Measurements from ENCODE around the gene MRPL16. TPM values are rescaled to one million over a fixed set of nuclear protein-coding genes. Genes with fewer than 3 reads are reported as not detected.

The MRPL16 gene
- total and polyA plus RNA-seq, 2 experiments from 2014 or later, result 77.4 to 176 TPM

DNA sequence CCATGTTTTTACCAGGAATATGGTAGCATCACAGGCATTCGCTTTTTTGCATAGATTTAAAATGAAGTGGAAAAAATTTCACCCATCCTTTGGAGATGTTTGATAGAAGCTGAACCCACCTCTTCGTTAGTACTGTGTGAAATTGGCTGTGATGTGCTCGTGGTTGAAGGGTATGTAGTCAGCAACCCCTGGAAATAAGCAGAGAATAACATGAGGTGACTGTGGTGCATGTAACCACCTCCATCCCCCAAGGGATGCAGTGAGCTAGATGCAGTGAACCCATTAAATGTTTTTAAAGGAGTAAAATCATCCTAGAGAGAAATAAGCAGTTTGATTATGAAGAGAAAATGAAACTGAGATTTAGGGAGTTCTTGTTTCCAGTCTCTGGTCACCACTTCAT lies 18.8 kb upstream of the MRPL16 start:
- Mint-ChIP-seq H3K4me3 (no peak overlapping the region), H3K27me3 (ENCODE audit: insufficient read depth, low read depth, poor library complexity) (peaks cover 1% of the 10 kb centered on the region), H3K9me3 (no peaks in the 10 kb centered on the region), H3K36me3 (ENCODE audit: low read depth) (no peaks in the 10 kb centered on the region), H3K4me1 (no peaks in the 10 kb centered on the region), H3K27ac (no peak overlapping the region)
- no peak for TF ChIP-seq ZNF114 (CRISPR knock-in tag; IDR thresholded peaks at IDR 0.05)
- no peak for TF ChIP-seq STAT1 (IDR thresholded peaks at IDR 0.05; ENCODE audit: unreplicated experiment)
- TF ChIP-seq, protein P1, sequence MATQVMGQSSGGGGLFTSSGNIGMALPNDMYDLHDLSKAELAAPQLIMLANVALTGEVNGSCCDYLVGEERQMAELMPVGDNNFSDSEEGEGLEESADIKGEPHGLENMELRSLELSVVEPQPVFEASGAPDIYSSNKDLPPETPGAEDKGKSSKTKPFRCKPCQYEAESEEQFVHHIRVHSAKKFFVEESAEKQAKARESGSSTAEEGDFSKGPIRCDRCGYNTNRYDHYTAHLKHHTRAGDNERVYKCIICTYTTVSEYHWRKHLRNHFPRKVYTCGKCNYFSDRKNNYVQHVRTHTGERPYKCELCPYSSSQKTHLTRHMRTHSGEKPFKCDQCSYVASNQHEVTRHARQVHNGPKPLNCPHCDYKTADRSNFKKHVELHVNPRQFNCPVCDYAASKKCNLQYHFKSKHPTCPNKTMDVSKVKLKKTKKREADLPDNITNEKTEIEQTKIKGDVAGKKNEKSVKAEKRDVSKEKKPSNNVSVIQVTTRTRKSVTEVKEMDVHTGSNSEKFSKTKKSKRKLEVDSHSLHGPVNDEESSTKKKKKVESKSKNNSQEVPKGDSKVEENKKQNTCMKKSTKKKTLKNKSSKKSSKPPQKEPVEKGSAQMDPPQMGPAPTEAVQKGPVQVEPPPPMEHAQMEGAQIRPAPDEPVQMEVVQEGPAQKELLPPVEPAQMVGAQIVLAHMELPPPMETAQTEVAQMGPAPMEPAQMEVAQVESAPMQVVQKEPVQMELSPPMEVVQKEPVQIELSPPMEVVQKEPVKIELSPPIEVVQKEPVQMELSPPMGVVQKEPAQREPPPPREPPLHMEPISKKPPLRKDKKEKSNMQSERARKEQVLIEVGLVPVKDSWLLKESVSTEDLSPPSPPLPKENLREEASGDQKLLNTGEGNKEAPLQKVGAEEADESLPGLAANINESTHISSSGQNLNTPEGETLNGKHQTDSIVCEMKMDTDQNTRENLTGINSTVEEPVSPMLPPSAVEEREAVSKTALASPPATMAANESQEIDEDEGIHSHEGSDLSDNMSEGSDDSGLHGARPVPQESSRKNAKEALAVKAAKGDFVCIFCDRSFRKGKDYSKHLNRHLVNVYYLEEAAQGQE (IDR thresholded peaks at IDR 0.05; ENCODE audit: unreplicated experiment), result no peak
- TF ChIP-seq ZNF331 (CRISPR knock-in tag; IDR thresholded peaks at IDR 0.05; ENCODE audit: low read depth), result no peak
- TF ChIP-seq CREB1 (CRISPR knock-in tag; IDR thresholded peaks at IDR 0.05; ENCODE audit: low read depth), result no peak
- no peak for TF ChIP-seq EZH2 (IDR thresholded peaks at IDR 0.05; ENCODE audit: low read depth, unreplicated experiment)
- TF ChIP-seq, protein P2, sequence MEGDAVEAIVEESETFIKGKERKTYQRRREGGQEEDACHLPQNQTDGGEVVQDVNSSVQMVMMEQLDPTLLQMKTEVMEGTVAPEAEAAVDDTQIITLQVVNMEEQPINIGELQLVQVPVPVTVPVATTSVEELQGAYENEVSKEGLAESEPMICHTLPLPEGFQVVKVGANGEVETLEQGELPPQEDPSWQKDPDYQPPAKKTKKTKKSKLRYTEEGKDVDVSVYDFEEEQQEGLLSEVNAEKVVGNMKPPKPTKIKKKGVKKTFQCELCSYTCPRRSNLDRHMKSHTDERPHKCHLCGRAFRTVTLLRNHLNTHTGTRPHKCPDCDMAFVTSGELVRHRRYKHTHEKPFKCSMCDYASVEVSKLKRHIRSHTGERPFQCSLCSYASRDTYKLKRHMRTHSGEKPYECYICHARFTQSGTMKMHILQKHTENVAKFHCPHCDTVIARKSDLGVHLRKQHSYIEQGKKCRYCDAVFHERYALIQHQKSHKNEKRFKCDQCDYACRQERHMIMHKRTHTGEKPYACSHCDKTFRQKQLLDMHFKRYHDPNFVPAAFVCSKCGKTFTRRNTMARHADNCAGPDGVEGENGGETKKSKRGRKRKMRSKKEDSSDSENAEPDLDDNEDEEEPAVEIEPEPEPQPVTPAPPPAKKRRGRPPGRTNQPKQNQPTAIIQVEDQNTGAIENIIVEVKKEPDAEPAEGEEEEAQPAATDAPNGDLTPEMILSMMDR (conservative IDR thresholded peaks at IDR 0.05; ENCODE audit: low read depth in 2 of 2), result no peak
- TF ChIP-seq, protein P3, sequence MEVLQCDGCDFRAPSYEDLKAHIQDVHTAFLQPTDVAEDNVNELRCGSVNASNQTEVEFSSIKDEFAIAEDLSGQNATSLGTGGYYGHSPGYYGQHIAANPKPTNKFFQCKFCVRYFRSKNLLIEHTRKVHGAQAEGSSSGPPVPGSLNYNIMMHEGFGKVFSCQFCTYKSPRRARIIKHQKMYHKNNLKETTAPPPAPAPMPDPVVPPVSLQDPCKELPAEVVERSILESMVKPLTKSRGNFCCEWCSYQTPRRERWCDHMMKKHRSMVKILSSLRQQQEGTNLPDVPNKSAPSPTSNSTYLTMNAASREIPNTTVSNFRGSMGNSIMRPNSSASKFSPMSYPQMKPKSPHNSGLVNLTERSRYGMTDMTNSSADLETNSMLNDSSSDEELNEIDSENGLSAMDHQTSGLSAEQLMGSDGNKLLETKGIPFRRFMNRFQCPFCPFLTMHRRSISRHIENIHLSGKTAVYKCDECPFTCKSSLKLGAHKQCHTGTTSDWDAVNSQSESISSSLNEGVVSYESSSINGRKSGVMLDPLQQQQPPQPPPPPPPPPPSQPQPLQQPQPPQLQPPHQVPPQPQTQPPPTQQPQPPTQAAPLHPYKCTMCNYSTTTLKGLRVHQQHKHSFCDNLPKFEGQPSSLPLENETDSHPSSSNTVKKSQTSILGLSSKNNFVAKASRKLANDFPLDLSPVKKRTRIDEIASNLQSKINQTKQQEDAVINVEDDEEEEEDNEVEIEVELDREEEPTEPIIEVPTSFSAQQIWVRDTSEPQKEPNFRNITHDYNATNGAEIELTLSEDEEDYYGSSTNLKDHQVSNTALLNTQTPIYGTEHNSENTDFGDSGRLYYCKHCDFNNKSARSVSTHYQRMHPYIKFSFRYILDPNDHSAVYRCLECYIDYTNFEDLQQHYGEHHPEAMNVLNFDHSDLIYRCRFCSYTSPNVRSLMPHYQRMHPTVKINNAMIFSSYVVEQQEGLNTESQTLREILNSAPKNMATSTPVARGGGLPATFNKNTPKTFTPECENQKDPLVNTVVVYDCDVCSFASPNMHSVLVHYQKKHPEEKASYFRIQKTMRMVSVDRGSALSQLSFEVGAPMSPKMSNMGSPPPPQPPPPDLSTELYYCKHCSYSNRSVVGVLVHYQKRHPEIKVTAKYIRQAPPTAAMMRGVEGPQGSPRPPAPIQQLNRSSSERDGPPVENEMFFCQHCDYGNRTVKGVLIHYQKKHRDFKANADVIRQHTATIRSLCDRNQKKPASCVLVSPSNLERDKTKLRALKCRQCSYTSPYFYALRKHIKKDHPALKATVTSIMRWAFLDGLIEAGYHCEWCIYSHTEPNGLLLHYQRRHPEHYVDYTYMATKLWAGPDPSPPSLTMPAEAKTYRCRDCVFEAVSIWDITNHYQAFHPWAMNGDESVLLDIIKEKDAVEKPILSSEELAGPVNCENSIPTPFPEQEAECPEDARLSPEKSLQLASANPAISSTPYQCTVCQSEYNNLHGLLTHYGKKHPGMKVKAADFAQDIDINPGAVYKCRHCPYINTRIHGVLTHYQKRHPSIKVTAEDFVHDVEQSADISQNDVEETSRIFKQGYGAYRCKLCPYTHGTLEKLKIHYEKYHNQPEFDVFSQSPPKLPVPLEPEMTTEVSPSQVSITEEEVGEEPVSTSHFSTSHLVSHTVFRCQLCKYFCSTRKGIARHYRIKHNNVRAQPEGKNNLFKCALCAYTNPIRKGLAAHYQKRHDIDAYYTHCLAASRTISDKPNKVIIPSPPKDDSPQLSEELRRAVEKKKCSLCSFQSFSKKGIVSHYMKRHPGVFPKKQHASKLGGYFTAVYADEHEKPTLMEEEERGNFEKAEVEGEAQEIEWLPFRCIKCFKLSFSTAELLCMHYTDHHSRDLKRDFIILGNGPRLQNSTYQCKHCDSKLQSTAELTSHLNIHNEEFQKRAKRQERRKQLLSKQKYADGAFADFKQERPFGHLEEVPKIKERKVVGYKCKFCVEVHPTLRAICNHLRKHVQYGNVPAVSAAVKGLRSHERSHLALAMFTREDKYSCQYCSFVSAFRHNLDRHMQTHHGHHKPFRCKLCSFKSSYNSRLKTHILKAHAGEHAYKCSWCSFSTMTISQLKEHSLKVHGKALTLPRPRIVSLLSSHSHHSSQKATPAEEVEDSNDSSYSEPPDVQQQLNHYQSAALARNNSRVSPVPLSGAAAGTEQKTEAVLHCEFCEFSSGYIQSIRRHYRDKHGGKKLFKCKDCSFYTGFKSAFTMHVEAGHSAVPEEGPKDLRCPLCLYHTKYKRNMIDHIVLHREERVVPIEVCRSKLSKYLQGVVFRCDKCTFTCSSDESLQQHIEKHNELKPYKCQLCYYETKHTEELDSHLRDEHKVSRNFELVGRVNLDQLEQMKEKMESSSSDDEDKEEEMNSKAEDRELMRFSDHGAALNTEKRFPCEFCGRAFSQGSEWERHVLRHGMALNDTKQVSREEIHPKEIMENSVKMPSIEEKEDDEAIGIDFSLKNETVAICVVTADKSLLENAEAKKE (CRISPR knock-in tag; IDR thresholded peaks at IDR 0.05), result no peak
- TF ChIP-seq EZH2phosphoT487 (IDR thresholded peaks at IDR 0.05; ENCODE audit: unreplicated experiment), result no peak
- no peak for TF ChIP-seq ETS1 (IDR thresholded peaks at IDR 0.05)
- TF ChIP-seq JUNB (IDR thresholded peaks at IDR 0.05; ENCODE audit: unreplicated experiment), result no peak
- no peak for TF ChIP-seq POLR2AphosphoS5 (IDR thresholded peaks at IDR 0.05; ENCODE audit: low read depth)
- TF ChIP-seq NANOG (IDR thresholded peaks at IDR 0.05; ENCODE audit: borderline replicate concordance), result no peak
- DNase-seq (ENCODE audit: low spot score), result no peak
- Histone ChIP-seq H3K4me1 (ENCODE audit: insufficient read depth) (no peaks in the 10 kb centered on the region), H3K9me2 (ENCODE audit: insufficient read depth) (no peaks in the 10 kb centered on the region), H3F3A (replicated peaks; ENCODE audit: low read depth) (no peaks in the 10 kb centered on the region), H2AFZ (no peak overlapping the region; the same call in 1 of the 2 replicates), H3K27ac (ENCODE audit: low read depth) (no peak overlapping the region), H4K20me1 (replicated peaks; ENCODE audit: insufficient read depth) (no peaks in the 10 kb centered on the region), H3K4me3 (no peak overlapping the region), H3K27me3 (ENCODE audit: insufficient read depth) (no peaks in the 10 kb centered on the region), H3K4me2 (no peak overlapping the region), H3K79me2 (replicated peaks; ENCODE audit: insufficient read depth) (no peaks in the 10 kb centered on the region), H3K36me3 (ENCODE audit: insufficient read depth) (no peaks in the 10 kb centered on the region)
- no peak for ATAC-seq

All from GM23338 (cell line).